Measurements from ENCODE around the gene WAPL.

The WAPL gene

DNA sequence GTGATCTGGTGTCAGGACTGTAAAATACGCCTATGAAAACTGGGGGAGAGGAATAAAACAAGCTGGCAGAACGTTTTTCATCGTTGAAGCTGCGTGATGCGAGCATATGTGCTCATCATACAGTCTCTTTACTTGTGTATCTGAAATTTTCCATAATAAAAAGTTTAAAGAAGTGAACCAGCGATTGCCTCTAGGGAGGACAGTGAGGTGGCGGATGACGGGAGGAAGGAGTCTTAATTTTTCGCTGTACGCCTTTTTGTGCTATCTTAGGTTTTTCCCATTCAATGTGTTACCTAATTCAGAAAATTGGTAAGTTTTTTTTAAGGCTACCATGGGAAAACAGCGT lies 891 bp upstream of the WAPL start:
- peak overlapping the region; percentile 81 for H3K4me3 ChIP-seq (ENCODE audit: low read length)
- TF ChIP-seq, protein P1, sequence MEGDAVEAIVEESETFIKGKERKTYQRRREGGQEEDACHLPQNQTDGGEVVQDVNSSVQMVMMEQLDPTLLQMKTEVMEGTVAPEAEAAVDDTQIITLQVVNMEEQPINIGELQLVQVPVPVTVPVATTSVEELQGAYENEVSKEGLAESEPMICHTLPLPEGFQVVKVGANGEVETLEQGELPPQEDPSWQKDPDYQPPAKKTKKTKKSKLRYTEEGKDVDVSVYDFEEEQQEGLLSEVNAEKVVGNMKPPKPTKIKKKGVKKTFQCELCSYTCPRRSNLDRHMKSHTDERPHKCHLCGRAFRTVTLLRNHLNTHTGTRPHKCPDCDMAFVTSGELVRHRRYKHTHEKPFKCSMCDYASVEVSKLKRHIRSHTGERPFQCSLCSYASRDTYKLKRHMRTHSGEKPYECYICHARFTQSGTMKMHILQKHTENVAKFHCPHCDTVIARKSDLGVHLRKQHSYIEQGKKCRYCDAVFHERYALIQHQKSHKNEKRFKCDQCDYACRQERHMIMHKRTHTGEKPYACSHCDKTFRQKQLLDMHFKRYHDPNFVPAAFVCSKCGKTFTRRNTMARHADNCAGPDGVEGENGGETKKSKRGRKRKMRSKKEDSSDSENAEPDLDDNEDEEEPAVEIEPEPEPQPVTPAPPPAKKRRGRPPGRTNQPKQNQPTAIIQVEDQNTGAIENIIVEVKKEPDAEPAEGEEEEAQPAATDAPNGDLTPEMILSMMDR (conservative IDR thresholded peaks at IDR 0.05; ENCODE audit: low read depth, low read length) = no peak
- no peak for DNase-seq (ENCODE audit: low read depth)

DNA sequence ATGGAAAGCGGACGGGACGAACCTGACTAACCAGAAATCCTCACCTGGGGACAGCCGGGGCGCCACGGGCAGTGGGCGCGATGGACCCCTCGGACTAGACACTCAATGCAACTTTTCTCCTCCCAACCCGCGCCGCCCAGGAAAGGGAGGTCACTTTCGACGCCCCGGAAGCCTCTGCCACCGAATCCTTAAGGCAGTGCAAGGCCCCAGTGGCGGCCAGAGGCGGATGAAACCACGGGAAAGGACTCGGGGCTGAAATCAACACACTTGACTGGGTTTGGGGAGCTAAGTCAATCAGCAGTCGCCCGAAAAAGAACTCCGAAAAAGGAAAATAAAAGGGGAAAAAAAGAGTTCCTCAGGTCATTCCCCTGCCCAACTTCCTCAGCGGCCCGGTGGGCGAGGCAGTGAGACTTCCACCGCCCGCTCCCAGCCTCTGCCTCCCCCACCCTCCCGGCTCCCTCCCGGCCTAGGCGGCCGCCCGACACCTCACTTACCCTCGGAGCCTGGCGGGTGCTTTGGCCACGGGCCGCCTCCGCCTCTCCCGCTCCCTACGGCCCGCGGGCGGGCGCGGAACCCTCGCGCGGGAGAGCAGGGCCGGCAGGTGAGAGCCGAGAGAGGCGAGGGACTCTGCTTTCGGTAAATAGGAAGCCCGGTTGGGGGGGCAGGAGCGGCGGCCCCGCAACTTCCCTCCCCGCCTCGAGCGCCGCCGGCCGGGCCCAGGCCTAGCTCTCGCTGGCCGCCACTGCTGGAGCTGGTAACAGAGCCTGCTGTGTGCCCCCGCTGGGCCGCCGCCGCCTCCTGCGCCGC lies 518 bp downstream of the WAPL start:
- peak overlapping the region; percentile 90 for H3K4me3 ChIP-seq (ENCODE audit: low read length)
- DNase-seq (ENCODE audit: low read depth) = no peak
- TF ChIP-seq, protein P1 (conservative IDR thresholded peaks at IDR 0.05; ENCODE audit: low read depth, low read length) = no peak

DNA sequence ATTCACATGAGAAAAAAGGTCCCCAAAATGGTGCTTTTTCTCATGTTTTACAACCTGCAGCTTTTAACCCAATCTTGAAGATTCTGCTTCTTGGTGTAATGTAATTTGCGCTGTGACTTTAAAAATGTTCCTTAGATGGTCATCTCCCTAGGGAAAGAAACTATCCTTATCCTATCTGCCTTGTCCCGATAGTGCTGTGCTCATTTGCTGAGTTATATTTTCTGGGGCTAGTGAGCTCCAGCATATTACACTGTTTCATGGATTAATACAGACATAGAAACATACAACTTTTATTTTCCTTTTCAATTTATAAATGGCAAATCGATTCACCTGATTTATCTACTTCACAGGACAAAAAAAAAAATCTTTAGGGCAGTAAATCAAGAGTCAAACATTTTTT lies 2.8 kb downstream of the WAPL start:
- no peak overlapping the region for H3K4me3 ChIP-seq (ENCODE audit: low read length)
- TF ChIP-seq, protein P1 (conservative IDR thresholded peaks at IDR 0.05; ENCODE audit: low read depth, low read length) = no peak
- no peak for DNase-seq (ENCODE audit: low read depth)

DNA sequence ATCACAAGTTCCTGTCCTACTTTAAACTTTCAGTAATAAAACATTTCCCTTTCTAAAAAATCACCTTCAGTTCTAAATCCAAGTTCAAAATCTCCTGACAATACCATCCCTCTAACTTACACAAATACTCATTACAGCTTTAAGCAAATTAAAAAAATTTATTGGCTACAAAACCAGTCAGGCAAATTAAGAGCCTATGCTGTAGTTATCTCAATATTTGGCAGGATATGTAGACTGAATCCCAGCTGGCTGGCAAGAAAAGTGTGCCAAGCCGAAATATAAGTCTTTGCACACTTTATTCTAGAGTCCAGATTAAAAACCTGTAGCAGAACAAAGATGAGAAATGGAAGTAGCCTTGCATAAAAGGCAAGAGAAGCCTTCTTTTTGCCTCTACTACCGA lies 9.5 kb downstream of the WAPL start:
- no peak overlapping the region for H3K4me3 ChIP-seq (ENCODE audit: low read length)
- DNase-seq (ENCODE audit: low read depth) = no peak
- TF ChIP-seq, protein P1 (conservative IDR thresholded peaks at IDR 0.05; ENCODE audit: low read depth, low read length) = no peak

DNA sequence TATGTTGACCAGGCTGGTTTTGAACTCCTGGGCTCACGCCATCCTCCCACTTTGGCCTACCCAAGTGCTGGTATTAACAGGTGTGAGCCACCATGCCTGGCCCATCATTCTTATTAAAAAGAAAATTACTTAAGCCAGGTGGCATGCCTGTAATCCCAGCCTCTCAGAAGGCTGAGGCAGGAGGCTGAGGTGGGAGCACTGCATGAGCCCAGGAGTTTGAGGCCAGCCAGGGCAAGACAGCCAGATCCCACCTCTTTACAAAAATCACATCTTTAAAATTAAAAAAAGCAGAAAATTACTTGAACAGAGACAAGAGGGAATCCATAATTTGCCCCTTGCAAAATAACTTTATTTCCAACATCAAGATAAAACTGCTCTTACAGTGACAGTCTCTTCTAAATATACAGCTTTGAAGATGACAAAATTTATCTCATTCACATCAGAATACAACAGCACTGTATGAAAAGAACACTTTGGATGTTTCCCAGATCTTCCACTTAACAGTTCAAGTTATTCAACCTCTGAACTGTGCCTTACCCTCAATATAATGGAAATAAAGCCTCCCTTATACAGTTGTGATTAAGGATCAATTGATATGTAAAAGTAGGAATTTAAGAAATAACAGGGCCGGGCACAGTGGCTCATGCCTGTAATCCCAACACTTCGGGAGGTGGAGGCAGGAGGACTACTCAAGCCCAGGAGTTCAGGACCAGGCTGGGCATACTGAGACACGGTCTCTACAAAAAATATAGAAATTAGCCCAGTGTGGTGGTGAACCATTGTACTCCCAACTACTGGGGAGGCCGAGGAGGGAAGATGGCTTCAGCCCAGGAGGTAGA lies 10.3 kb downstream of the WAPL start:
- no peak for DNase-seq (ENCODE audit: low read depth)
- TF ChIP-seq, protein P1 (conservative IDR thresholded peaks at IDR 0.05; ENCODE audit: low read depth, low read length) = no peak
- H3K4me3 ChIP-seq (ENCODE audit: low read length) = no peak overlapping the region

DNA sequence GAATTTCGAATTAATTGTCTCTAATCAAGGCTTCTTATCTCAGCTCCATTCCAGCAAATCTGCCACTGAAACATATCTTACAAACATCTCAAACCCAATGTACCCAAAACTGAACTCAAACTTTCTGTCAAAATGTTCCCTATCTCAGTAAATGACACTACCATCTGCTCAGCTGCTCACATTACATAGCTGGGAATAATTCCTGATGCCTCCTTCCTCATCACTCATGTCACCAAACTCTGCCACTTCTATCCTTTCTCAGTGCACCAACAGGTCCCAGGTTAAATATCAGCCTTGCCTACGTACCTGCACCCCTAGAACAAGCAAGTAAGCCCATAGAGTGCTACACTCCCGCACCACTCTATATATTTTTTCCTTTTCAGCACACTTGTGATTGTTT lies 12.4 kb downstream of the WAPL start:
- TF ChIP-seq, protein P1 (conservative IDR thresholded peaks at IDR 0.05; ENCODE audit: low read depth, low read length) = no peak
- no peak overlapping the region for H3K4me3 ChIP-seq (ENCODE audit: low read length)
- no peak for DNase-seq (ENCODE audit: low read depth)
